ENCODE measurements around the gene SIRT4.

DNA sequence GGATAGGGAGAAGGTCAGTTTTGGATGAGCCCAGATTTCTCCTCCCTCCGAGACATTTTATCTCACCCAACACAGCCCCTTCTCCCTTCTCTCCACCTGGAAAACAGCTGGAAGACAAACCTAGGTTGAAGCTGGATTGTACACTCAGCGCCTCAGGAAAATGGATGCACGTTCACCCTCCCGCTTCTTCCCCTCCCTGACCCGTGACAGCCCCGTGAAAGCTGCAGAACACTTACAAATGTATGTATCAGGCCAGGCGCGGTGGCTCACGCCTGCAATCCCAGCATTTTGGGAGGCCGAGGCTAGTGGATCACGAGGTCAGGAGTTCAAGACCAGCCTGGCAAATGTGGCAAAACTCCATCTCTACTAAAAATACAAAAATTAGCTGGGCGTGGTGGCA is 14.6 kb upstream of the SIRT4 start:
- TF ChIP-seq, protein P1, sequence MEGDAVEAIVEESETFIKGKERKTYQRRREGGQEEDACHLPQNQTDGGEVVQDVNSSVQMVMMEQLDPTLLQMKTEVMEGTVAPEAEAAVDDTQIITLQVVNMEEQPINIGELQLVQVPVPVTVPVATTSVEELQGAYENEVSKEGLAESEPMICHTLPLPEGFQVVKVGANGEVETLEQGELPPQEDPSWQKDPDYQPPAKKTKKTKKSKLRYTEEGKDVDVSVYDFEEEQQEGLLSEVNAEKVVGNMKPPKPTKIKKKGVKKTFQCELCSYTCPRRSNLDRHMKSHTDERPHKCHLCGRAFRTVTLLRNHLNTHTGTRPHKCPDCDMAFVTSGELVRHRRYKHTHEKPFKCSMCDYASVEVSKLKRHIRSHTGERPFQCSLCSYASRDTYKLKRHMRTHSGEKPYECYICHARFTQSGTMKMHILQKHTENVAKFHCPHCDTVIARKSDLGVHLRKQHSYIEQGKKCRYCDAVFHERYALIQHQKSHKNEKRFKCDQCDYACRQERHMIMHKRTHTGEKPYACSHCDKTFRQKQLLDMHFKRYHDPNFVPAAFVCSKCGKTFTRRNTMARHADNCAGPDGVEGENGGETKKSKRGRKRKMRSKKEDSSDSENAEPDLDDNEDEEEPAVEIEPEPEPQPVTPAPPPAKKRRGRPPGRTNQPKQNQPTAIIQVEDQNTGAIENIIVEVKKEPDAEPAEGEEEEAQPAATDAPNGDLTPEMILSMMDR (IDR thresholded peaks at IDR 0.05): no peak
- no peak for TF ChIP-seq POLR2A (IDR thresholded peaks at IDR 0.05)

Data from adrenal gland (tissue), 5 donors.